ENCODE results near the gene DPH7.
A peak's percentile ranks its signal among the peaks of the same experiment; 100 is the strongest.
"Not testable (repeated sequence)": the region's sequence is repeated elsewhere in the genome, so short reads cannot be mapped to it uniquely, and the experiment has no call there.

Gene DPH7

DNA sequence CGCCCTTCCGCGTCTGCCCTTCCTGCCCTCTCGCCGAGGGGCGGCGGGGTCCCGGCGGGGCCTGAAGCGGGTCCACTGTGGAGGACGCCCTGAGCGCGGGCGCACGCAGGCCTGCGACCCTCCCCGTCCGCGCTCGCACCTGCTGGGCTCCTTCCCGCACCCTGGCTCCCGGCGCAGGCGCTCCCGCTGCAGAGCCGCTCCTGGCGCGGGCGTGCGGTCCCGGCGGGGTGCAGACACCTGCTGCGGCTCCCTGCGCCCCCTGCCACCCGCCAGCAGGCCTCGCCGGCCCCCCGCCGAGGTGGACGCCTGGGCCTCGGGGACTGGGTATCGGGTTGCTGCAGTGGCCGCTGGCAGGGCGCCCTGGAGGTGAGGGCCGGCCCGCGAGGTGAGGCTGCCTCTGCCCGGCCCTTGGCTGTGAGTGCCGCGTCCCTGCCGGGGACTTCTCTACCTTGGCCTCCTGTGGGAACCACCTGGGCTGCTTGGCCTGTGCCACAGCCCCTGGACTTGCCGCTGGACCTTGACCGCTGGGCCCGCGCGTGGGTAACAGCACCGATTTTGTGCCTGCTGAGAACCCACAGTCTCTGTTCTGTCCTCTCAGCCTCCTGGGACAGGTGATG lies 27.4 kb upstream of the DPH7 start:
- no peak for DNase-seq

DNA sequence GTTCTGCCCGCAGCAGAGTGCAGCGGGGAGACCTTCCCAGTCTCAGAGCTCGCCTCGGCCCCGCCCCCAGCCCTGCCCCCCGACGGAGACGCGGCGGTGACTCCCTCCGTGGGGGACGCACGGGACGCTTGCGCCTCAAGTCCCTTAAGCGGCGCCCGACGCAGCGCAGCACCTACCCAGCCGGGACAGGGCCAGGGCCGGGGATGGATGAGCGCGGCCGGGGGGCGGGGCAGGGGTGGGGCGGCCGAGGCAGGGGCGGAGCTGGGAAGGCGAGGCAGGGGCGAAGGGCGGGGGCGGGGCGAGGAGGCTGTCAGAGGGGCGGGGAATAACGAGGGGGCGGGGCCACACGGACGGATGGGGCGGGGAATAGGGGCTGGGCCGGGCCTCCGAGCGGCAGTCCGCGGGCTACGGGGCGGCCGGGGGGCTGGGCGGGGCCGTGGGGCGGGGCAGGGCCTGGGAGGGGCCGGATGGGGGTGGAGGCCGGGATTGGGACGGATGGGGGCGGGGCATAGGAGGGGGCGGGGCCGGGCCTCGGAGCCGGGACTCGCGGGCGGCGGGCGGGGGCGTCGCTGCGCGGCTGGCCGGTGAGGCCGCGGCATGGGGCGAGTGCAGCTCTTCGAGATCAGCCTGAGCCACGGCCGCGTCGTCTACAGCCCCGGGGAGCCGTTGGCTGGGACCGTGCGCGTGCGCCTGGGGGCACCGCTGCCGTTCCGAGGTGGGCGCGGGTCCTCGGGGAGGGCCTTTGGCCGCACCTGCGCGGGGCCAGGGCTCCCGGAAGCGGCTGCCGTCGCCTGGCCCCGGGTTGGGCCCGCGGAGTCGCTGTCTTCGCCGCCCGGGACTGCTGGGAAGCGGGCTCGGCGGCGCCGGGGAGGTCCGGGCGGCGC lies 26.6 kb upstream of the DPH7 start, which contains the start of gene ARRDC1:
Gene ARRDC1 (plus strand): TSS at position 566 of the 884 bp plus-strand sequence. CDS start 32 bp downstream, at position 598.
- DNase-seq = peak; percentile 91 to 93

DNA sequence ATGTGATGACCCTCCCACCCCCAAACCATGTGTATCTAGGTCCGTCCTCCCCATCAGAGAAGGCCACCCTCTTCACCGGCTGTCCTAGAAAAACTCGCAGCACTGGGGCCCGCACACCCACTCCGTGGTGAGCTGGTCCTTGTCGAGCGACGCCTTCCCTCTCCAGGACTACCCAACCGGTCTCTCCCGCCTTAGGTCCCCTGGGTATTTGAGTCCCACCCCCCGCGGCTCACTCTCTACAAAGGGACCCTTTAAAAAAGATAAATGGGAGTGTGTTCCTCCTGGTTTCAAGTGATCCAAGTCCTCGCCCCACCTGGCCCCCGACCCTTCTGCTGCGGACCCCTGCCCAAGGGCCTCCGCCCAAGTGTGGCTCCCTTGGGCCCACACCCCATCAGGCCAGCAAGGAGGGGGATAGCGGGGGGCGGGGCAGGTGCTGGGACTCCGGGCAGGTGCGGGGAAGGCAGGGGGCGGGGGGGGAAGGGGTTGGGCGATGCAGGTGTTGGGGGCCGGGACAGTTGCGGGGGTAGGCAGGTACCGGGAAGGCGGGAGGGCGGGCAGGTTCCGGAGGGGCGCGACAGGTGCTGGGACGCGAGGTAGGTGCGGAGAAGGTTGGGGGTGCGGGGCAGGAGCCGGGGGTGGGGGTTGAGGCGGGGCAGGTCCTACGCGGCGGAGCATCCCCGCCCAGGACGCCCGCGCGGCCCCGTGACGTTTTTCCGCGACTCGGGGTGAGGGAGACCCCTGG lies 25.8 kb upstream of the DPH7 start:
- DNase-seq = no peak

DNA sequence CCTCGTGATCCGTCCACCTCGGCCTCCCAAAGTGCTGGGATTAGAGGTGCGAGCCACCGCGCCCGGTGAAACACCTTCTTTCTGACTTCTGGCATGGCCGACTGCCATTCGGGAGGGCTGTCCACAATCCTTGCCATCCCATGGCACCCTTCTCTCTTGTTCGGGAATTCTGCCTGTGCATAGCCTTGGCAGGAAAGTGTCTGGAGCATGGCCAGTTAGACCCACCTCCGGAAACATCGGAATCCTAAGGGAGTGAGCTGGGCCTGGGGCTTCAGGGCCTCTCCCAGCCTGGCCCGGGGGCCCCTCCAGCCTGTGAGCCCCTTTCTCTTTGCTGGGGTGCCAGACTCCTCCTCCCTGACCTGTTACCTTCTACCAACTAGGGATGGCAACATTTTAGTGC lies 25.2 kb upstream of the DPH7 start:
- no peak for DNase-seq

DNA sequence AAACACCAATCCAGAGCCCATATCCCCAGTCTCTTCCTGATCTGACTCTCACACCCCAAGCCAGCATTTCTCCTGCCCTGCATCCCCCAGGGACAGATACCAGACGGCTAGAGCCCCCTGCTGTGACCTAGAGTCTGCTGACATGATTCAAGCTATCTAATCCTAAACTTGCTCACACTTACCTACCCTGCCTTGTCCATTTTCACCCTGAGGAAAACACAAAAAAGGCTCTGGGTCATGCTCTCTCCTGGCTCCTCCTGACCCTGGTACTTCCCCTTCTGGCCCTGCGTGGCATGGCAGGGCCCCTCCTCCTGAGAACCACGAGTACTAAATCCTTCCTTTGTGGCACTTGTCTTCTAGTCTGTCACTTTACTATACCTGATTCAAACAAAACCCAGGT lies 23.9 kb upstream of the DPH7 start:
- peak in 1 of 2 donors; percentile 60 for DNase-seq

DNA sequence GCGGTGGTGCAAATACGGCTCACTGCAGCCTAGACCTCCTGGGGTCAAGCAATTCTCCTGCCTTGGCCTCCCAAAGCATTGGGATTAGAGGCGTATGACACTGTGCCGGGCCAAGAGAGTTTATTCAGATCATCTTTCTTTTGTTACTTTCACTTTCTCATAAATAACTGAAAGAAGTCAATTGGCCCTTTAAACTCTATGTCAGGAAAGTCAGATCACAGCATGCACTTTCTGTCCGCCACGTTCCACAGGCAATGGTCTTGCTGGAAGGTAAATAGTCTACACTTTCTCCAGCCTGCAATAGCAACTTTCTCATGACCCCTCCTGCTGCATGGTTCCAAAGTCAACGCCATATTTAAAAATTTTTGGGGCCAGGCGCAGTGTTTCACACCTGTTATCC lies 20.2 kb upstream of the DPH7 start:
- no peak for DNase-seq

DNA sequence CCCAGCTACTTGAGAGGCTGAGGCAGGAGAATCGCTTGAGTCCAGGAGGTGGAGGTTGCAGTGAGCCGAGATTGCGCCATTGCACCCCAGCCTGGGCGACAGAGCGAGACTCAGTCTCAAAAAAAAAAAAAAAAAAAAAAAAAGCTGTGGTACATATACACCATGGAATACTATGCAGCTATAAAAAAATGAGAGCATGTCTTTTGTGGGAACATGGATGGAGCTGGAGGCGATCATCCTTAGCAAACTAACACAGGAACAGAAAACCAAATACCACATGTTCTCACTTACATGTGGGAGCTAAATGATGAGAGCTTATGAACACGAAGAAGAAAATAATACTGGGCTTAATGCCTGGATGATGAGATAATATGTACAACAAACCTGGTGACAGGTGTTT lies 17.9 kb upstream of the DPH7 start:
- DNase-seq = not testable (repeated sequence)

DNA sequence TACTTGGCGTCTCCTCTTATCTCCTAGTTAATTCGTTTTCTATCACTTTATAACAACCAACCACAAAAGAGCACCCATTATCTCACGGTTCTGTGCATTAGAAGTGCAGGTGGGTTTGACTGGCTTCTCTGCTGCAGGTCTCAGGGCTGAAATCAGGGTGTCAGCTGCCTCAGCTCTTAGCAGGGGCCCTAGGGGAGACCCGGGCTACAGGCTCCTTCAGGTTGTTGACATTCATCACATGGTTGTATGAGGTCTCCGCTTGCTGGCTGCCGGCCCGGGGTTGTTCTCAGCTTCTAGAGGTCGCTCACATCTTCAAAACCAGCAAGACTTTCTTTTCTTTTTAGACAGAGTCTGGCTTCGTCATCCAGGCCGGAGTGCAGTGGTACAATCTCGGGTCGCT lies 14.5 kb upstream of the DPH7 start:
- no peak for DNase-seq

DNA sequence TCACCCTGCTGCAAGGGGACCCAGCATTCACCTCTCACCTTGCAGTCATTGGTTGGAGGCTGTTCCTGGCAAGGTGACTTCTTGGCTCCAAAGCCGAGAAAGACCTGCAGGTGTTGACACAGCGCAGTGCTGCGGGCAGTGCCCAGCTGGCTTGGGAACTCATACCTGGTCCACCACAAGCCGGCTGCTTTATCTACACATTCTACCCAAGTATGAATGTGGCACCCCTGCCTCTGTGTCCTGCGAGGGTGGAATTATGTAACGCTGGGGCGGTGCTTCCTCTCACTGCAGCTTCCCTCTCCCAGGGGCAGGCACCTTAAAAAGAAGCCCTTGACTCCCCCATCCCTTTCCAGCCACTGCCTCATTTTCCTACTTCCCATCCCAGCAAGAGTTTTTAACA lies 14.0 kb upstream of the DPH7 start:
- DNase-seq = no peak

DNA sequence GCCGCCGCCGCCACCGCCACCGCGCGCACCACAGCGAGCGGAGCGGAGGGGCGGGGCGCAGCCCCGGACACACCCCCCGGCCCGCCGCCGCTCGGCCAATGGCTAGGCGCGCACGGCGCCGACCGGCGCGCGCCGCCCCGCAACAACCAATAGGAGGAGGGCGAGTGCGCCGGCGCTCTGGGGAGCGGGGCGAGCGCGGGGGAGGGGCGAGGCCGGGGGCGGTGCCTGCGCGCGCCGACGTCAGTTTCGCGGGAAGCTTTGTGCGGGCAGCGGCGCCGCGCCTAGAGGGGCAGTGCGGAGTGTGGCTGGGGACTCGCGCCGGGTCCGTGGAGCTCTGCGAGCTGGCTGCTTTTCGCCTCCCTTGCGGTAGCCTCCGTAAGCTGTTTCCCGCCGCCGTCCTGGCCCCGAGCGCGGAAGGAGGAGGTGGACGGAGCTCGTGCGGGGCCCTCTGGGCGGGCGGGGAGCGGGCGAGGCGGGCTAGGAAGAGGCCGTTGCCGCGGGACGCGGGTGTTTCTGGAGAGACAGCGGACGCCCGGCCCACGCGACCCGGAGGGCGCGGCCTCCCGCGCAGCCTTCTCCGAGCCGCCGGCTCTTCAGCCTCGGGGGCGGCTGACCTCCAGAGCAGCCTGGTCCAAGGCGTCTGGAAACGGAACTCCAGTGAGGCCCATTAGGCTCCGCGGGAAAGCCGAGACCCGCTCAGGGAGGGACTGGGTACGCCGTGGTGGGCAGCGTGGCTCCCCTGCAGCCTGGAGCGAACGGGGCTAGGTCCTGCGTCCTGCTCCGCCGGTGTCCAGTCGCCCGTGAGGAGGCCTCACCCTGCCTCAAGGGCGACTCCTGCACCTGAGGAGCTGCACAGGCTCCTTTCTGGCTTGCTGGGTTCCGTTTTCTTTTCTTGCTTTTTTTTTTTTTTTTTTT lies 12.0 kb upstream of the DPH7 start, which contains the start of gene ZMYND19:
Gene ZMYND19 (minus strand): TSS at position 44 of the 915 bp plus-strand sequence. CDS start 249 bp downstream, outside the sequence.
- DNase-seq = peak; percentile 62 to 74

DNA sequence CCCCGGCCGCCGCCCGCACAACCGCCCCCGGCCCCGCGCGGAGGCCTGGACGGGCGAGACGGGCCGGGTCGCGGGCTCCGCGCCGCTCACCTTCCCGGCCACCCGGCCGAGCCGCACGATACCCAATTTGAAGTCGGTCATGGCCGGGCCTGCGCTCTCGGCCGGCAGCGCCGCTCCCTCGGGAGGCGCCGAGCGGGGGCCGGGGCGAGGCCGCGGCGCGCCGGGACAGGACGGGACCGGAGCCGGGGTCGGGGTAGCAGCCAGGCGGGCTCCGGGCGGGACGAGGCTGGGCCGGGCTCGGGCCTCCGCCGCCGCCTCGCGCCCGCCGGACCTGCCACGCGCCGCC lies 11.4 kb upstream of the DPH7 start:
- no peak for DNase-seq

DNA sequence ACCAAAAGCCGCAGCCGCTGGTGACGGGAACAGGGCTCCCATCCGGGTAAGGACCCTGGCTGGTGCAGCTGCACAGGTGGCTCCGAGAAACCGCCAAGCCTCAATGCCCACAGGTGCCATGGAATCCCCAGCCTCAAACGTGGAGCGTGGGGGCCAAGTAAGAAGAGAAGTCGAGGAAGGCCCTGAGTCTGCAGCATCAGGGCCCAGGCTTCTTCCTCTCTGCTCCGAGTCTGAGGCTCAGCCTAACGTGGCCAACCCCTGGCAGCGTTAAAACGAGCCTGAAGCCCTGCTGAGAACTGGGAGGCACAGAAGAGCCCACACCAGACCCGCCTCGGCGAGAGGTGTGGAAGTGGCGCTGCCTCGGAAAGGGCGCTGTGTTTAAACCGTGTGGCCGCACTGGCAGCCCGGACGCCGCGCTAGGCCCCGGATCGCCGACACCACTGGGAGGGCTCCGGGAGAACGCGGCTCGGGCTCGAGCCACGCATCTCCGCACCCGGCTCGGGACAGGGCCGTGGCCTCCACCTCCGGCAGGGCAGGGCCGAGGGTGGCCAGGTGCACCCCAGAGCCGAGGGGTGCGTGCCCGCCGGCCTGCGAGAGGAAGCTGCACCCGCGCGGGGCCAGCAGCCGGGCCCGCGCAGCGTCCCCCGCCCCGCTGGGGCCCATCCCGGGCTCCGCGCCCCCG lies 10.9 kb upstream of the DPH7 start:
- DNase-seq = no peak

DNA sequence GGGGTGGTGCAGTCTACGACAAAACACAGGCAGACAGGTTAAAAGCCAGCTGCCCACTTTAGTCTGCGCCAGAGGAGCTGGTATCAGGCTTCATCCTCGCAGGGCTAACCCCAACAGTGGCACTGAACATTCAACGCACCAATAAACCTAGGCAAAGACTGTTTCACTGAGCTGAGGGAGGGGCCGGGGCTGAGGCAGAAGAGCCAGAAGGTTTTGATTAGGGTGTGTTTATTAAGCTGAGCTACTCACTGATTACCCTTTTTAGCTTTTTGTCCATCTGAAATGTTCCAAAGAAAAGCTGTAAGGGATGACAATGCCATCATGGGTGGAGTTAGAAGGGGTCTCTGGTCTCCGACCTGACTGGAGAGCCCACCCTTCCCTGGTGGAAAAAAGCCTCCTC lies 10.2 kb upstream of the DPH7 start:
- no peak for DNase-seq

DNA sequence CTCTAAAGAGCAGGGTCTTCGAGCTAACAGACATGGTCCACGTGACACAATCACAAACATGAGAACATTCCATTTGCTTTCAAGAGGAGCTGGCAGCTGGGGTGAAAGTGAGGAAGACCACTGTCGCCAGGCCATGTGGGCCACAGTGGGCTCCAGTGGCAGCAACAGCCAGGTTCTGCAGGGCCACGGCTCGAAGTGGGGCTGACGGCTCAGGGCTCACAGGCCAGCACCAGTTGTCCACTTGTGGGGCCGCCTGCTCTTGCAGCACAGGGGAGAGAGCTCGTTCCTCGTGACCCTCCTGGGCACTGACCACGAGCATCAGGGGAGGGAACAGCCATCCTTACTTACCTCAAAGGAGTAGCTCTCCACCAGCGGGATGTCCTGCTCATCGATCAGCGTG lies 9.6 kb upstream of the DPH7 start:
- no peak for DNase-seq

DNA sequence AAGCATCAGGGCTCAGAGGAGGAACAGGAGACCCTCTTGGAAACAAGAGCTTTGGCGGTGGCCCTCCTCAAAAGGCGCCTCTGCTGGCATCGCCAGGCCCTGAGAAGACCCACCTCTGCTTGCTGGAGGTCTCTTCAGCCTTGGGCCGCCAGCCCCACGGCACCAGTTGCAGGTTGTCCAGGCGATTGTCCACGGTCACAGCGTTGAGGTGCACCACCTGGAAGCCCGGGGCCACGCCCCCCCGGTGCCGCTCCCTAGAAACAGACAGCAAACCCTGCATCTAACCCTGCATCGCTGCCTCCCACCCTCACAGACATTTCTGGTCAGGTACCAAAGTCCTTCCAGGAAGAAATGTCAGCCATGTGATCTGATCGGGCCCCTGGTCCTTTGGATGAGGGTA lies 8.1 kb upstream of the DPH7 start:
- no peak for DNase-seq

DNA sequence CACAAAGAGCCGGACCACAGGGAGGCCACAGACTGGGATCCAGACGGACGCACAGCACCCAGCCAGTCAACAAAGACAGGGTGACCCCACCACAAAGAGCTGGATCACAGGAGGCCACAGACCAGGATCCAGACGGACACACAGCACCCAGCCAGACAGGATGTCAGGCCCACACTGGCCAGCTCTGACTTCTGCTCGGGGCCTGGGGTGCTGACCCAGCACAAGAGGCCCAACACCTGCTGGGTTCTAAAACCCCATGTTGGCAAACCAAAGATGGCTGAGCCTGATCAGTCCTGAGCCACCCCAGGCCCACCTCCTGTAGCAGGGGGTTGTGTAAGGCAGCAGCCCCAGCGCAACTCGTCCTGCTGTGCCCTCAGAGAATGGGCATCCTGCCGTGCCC lies 5.2 kb upstream of the DPH7 start:
- no peak for DNase-seq

DNA sequence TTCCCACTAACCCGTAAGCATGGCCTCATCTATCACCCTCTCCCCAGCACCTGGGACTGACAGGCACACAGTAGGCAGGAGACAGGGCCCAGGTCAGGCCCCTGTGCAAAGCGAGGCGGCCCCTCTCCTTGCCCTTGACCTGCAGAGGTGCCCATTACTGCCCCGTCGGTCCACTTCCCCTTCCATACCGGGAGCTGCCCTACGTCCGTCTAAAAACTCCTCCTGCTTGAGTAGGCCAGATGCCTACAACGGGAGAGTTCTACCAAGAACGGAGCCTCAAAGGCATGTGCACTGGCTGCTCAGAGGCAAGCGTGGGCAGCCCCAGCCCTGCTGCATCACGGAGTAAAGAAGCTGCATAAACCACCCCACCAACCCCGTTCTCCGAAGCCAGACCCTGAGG lies 4.6 kb upstream of the DPH7 start:
- DNase-seq = no peak

DNA sequence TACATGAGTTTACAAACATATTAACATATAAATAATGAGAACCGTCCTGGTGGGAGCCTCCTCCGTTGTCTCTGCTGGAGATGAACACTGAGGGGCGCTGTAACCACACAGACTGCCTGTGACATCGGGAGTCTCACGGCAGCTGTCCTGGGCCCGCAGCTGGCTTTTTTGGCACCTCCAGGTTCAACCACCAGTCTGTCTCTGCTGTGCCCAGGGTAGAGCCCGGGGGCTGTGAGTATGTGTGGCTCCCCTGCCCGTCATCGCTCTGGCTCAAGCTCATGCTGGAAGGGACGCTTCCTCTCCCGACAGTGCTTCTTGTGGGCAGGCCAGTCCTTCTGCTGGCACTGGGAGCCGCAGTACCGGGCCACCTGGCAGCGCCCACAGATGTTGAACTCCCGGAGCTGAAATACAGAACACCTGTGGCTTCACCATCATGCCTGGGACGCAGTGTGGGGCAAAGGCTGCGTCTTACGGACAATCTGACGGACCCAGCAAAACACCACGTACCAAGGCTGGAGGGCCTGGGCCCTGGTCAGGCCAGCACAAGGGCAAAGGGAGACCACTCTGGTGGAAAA lies 3.6 kb upstream of the DPH7 start:
- no peak for DNase-seq

DNA sequence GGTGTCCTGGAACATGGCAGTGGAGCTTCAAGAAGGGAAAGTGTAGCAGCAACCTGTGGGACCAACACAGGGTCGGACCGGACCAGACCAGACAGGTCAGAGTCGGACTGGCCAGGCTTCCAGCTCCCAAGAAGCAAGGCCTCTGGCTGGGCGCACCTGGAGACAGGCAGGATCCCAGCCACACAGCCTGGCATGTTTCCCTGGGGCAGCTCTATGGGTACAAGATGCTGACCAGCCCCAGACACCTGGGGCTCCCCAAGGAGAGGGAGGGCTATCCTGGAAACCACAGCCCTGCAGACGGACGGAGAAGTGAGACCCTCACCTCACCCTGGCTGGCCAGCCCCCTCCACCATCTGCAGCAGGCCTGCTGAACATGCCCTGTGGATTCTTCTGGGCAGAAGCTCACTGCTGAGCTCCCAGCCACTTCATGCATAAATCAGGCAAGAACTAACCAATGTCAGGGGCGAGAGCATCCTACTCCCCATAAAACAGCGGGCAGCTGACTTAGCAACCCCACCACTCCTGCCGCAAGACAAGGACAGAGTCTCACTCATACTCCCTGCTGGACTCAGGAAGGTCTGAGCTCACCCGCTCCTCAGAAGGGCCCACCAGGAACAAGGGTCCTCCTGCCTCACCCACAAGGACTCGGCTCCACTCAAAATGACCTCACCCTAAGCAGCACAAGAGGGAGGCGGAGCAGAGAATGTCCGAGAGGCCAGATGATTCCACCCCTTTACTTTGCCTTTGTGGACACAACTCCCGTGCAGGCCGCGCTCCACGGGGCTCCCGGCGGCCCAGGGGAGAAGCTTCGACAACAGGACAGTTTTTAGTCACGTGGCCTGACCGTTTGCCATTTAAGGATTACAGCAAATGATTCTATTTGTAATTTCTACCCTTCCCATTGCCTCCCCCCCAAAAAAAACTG lies 2.9 kb upstream of the DPH7 start:
- no peak for DNase-seq

DNA sequence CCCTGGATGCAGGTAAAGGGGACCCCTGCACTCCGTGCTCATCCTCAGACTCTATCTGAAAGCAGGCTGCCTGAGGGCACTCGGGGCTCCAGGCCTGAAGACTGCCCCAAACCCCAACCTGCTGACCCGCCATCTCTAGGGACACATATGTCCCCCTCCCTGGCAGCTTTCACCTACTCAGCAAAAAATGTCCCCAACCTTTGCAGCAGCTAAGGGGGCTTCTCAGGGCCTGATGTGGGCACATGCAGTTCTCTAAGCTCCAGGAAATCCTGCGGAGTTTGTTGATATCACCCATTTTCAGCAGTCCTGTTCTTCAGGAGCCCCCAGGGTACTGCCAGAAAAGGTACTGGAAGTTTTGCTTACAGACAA lies 2.2 kb upstream of the DPH7 start:
- DNase-seq = no peak

Data from bone marrow (tissue), 2 donors.